Breast epithelium (tissue), 4 donors: ENCODE results near the gene TFB1M. TPM values are rescaled to one million over a fixed set of nuclear protein-coding genes. Genes with fewer than 3 reads are reported as not detected.

ENCODE experiments used
- DNase-seq, 2 donors: peaks; one replicate each; pipeline ENCODE4 v3.0.0-alpha.2; 2019; ENCODE audit warnings: low spot score in 2 of 2
- H3K27ac ChIP-seq, 2 donors: fragments of 200-600 bp; sonication (generic) in 1 of 2; one replicate each; pipeline ENCODE4 v1.5.1; 2016 to 2019; ENCODE audit warnings: mild to moderate bottlenecking in 1 of 2
- H3K27me3 ChIP-seq, 2 donors: fragments of 200-600 bp; sonication (generic) in 1 of 2; one replicate each; pipeline versions ENCODE4 v1.5.1 to v1.6.0; 2017 to 2019; ENCODE audit warnings: control low read depth in 1 of 2, mild to moderate bottlenecking in 1 of 2
- H3K36me3 ChIP-seq: fragments of 200-600 bp; one replicate; pipeline ENCODE4 v1.5.1; 2019
- H3K4me1 ChIP-seq, 2 donors: fragments of 200-600 bp; sonication (generic); one replicate each; pipeline ENCODE4 v1.5.1; 2016 to 2019; ENCODE audit warnings: control low read depth in 1 of 2
- H3K4me3 ChIP-seq, 3 donors: fragments of 200-600 bp; sonication (generic); 1 replicate in 2 of 3; 2 replicates in 1 of 3; pipeline ENCODE4 v1.5.1; 2016 to 2019; ENCODE audit warnings: mild to moderate bottlenecking in 3 of 3, moderate library complexity in 2 of 3
- H3K9me3 ChIP-seq, 2 donors: fragments of 200-600 bp; sonication (generic) in 1 of 2; one replicate each; pipeline ENCODE4 v1.5.1; 2016 to 2019; ENCODE audit warnings: control low read depth in 1 of 2
- POLR2A ChIP-seq: fragments of 450-650 bp; IDR thresholded peaks from one replicate; pipeline ENCODE4 v1.6.1; 2016; ENCODE audit warnings: antibody characterized with exemption, mild to moderate bottlenecking, moderate library complexity
- POLR2AphosphoS5 ChIP-seq, 3 donors: sonication (generic); formaldehyde crosslinking; IDR thresholded peaks; one replicate each; pipeline ENCODE4 v1.6.1; 2017; ENCODE audit warnings: antibody characterized with exemption in 3 of 3
- intact Hi-C: fragments of 100-400 bp; cut with DNase I; formaldehyde crosslinking; loops from one replicate; pipeline ENCODE4 v1.15.1; 2023; ENCODE audit warnings: low total_unique reads
- total RNA-seq, 3 donors: library from RNA; depleted of rRNA; stranded (reverse); fragments of >200 nt; gene quantifications; one replicate each; pipeline ENCODE4 v1.1.0, GENCODE V29; 2016
- TF ChIP-seq, protein P1 (sequence below), 3 donors: fragments of 450-650 bp; IDR thresholded peaks; one replicate each; pipeline ENCODE4 v1.5.1; 2016 to 2017; ENCODE audit warnings: antibody characterized with exemption in 3 of 3, mild to moderate bottlenecking in 3 of 3, moderate library complexity in 3 of 3

The TFB1M gene
- total RNA-seq, 3 donors from 2014 or later: 9.9 to 28.5 (median 18.4) TPM

GRCh38 chr6:155263373-155264063, 50.8 kb downstream of the TFB1M start, which contains the start of gene CLDN20:
TSS of gene CLDN20 (plus strand) at chr6:155264013. CDS start at chr6:155275720, 11,707 bp downstream.
- no peak for DNase-seq
- no peaks in the 10 kb centered on the region for H3K36me3 ChIP-seq
- no peak within 1 kb of the TSS for H3K27ac ChIP-seq
- H3K27me3 ChIP-seq: no peaks in the 10 kb centered on the region
- TF ChIP-seq, protein P1, sequence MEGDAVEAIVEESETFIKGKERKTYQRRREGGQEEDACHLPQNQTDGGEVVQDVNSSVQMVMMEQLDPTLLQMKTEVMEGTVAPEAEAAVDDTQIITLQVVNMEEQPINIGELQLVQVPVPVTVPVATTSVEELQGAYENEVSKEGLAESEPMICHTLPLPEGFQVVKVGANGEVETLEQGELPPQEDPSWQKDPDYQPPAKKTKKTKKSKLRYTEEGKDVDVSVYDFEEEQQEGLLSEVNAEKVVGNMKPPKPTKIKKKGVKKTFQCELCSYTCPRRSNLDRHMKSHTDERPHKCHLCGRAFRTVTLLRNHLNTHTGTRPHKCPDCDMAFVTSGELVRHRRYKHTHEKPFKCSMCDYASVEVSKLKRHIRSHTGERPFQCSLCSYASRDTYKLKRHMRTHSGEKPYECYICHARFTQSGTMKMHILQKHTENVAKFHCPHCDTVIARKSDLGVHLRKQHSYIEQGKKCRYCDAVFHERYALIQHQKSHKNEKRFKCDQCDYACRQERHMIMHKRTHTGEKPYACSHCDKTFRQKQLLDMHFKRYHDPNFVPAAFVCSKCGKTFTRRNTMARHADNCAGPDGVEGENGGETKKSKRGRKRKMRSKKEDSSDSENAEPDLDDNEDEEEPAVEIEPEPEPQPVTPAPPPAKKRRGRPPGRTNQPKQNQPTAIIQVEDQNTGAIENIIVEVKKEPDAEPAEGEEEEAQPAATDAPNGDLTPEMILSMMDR (IDR thresholded peaks at IDR 0.05): no peak
- TF ChIP-seq POLR2AphosphoS5 (IDR thresholded peaks at IDR 0.05): no peak
- TF ChIP-seq POLR2A: no peak
- no peak within 1 kb of the TSS for H3K4me3 ChIP-seq
- no peaks in the 10 kb centered on the region for H3K4me1 ChIP-seq
- intact Hi-C loops: no loop called here
- no peaks in the 10 kb centered on the region for H3K9me3 ChIP-seq

- no peak for DNase-seq
- H3K4me1 ChIP-seq: no peaks in the 10 kb centered on the region
- H3K27ac ChIP-seq: no peak overlapping the region
- H3K4me3 ChIP-seq: no peak overlapping the region
- no peaks in the 10 kb centered on the region for H3K36me3 ChIP-seq
- intact Hi-C loops: no loop called here
- TF ChIP-seq POLR2A (no peak), POLR2AphosphoS5 (IDR thresholded peaks at IDR 0.05) (no peak)
- TF ChIP-seq, protein P1 (IDR thresholded peaks at IDR 0.05): no peak
- H3K9me3 ChIP-seq: no peaks in the 10 kb centered on the region
- no peaks in the 10 kb centered on the region for H3K27me3 ChIP-seq
Measured at GRCh38 chr6:155262655-155263054, 51.6 kb downstream of the TFB1M start.

DNA sequence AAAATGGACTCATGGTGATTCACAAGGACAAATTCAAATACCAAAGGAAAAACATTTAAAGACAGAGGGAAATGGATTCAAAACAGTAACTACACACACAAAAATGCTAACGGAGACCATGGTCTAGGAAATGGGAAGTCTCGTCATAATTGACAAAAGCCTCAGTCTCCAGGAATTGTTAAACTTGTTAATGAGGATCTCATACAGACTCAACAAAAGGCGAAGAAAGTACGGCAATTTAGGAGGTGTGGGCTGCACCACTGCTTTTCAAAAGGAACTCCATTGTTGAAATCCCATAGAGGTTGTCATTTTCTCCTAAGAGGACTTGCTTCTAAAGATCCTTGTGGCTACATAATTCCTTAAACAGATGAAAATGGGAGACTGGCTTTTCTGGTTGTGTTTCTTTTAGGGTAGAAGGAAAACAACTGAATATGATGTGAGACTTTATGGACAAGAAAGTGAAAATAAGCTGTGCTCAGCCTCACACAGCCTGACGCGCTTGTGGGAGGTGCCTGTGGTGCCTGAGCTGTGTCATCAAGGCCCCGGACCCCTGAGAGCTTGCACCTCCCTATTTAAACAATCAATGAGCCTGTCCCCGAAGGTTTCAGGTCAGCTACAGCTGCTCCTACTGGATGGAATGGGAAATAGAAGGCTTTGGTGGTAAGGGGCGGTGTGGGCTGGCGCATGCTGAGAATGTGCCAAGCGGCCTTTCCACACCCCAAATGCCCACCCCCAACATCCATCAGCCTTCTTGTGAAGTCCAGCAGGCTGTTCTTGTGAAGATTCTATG, 53.0 kb downstream of the TFB1M start:
- DNase-seq: no peak
- H3K4me3 ChIP-seq: no peak overlapping the region
- H3K36me3 ChIP-seq: no peaks in the 10 kb centered on the region
- intact Hi-C loops: no loop called here
- no peak overlapping the region for H3K27ac ChIP-seq
- H3K4me1 ChIP-seq: no peaks in the 10 kb centered on the region
- no peaks in the 10 kb centered on the region for H3K27me3 ChIP-seq
- TF ChIP-seq POLR2AphosphoS5 (IDR thresholded peaks at IDR 0.05) (no peak), POLR2A (no peak)
- TF ChIP-seq, protein P1 (IDR thresholded peaks at IDR 0.05): no peak
- H3K9me3 ChIP-seq: no peaks in the 10 kb centered on the region

DNA sequence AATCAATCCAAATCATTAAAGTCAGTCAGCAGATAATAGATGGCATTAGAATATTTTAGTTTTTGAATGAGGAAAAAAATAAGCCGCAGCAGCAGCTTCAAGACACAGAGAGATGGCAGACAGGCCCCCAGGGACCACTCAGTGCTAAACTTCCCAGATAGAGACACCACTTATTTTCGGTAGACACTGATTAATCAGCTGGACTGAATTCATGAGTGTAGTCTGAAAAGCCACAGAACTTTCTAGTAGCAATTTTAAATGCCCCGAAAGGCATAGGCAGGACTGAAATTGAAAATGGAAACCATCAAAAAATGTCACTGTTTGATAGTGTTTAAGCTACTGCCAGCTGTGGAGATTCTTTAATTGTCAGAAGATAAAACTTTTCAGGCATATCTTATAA, 53.6 kb downstream of the TFB1M start:
- Histone ChIP-seq H3K36me3 (no peaks in the 10 kb centered on the region), H3K27ac (no peak overlapping the region), H3K27me3 (no peaks in the 10 kb centered on the region), H3K4me3 (no peak overlapping the region), H3K9me3 (no peaks in the 10 kb centered on the region), H3K4me1 (no peaks in the 10 kb centered on the region)
- TF ChIP-seq POLR2A (no peak), POLR2AphosphoS5 (IDR thresholded peaks at IDR 0.05) (no peak)
- TF ChIP-seq, protein P1 (IDR thresholded peaks at IDR 0.05): no peak
- intact Hi-C loops: no loop called here
- DNase-seq: no peak

DNA sequence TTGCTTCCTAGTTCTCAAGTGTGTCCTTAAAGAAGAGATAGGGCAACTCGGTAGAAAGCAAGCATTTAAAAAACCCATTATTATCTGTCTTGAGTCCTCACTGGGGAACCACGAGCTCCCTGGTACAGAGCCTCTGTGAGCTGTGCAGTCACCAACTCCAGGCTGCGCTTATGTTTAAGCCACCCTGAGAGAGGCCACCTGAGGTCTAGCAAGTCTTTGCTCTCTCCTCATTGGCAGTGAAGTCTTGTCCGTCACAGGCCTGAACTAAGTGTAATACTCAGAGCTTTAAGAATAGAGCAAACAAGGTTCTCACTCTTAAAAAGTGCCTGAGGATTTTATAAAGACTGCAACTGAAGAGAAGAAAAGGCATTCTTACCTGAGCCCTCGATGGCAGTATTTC, 54.4 kb downstream of the TFB1M start:
- DNase-seq: no peak
- intact Hi-C loops: no loop called here
- TF ChIP-seq POLR2AphosphoS5 (IDR thresholded peaks at IDR 0.05) (no peak), POLR2A (no peak)
- TF ChIP-seq, protein P1 (IDR thresholded peaks at IDR 0.05): no peak
- no peaks in the 10 kb centered on the region for H3K36me3 ChIP-seq
- no peaks in the 10 kb centered on the region for H3K27me3 ChIP-seq
- H3K27ac ChIP-seq: no peak overlapping the region
- no peaks in the 10 kb centered on the region for H3K4me1 ChIP-seq
- H3K4me3 ChIP-seq: no peak overlapping the region
- H3K9me3 ChIP-seq: no peaks in the 10 kb centered on the region
